Measurements from ENCODE around the gene ASPDH. TPM values are rescaled to one million over a fixed set of nuclear protein-coding genes. Genes with fewer than 3 reads are reported as not detected.

Gene ASPDH
- total RNA-seq, 1 donor from 2014 or later, result not detected

DNA sequence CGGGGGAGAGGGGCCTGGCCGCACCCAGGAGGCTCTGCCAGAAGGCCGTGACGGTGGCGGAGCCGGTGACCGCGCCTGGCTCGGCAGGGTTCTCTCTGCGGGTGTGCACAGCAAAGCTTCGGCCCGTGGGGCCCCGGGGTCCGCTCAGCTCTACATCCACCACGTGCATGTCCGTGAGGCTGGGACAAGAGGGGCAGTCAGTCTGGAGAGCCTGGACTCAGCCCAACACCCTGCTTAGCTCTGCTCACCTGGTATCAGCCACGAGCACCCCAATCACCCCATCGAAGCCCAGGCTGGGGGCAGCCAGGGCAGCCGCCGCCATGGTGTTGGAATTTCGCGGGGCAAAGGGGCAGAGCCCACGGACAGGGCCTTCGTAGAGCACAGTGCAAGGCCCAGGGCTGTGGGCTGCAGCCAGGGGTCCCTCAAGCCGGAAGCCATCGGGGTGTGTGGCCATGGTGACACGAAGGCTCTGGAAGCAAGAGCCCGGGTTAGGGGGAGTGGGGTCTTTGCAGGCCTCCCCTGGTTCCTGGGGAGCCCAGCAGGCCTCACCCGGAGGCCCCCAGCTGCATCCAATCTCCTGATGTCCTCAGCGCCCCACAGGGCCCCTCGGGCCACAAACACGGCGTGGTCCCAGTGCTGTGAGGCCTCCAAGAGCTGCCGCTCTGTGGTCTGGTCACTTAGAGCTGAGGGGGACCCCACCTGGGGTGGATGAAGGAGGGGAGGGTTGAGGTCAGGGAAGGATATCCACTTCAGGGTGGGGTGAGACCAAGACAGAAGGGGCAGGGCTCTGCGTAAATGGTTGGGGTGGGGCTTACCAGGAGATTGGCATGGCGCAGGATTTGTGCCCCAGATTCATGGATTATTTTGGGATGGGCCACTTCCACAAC, 1.4 kb downstream of the ASPDH start:
- peak overlapping the region; percentile 99 for H3K4me2 ChIP-seq (ENCODE audit: low read length)
- TF ChIP-seq EZH2 (IDR thresholded peaks at IDR 0.05; ENCODE audit: insufficient read depth, low read length), result no peak
- TF ChIP-seq, protein P1, sequence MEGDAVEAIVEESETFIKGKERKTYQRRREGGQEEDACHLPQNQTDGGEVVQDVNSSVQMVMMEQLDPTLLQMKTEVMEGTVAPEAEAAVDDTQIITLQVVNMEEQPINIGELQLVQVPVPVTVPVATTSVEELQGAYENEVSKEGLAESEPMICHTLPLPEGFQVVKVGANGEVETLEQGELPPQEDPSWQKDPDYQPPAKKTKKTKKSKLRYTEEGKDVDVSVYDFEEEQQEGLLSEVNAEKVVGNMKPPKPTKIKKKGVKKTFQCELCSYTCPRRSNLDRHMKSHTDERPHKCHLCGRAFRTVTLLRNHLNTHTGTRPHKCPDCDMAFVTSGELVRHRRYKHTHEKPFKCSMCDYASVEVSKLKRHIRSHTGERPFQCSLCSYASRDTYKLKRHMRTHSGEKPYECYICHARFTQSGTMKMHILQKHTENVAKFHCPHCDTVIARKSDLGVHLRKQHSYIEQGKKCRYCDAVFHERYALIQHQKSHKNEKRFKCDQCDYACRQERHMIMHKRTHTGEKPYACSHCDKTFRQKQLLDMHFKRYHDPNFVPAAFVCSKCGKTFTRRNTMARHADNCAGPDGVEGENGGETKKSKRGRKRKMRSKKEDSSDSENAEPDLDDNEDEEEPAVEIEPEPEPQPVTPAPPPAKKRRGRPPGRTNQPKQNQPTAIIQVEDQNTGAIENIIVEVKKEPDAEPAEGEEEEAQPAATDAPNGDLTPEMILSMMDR (IDR thresholded peaks at IDR 0.05; ENCODE audit: insufficient read depth, low read depth, low read length), result no peak

DNA sequence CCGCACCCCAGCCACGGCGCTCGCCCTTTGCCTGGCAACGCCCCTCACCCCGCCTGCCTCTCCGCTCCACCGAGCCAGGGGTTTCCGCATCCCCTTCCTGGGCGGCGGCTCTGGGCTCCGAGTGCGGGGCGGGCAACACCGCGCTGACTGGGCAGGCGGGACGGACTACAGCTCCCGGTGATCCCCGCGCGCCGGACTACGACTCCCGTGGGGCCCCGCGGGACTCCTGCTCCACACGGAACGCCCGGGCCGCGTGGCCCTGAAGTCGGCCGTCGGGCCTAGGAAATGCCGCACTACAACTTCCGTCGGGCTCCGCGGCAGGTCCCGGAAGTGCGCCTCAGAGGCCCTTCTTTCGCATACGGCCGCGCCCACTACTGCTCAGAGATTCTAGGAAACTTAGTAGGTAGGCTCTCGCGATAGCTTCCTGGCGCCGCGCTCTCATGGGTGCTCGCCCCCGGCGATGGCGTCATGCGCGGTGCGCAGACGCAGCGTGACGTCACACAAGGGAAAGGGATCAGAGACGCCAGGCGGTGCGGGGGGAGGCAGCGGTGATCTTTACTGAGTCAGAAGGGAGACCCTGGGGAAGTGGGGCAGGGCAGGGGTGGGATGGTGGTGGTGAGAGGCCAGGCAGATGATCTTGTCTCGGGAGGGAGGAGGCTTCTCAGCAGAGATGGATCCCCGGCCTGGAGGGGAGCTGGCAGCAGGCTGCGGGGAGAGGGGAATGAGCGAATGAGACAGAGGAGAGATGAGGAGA, 2.5 kb downstream of the ASPDH start, which contains the start of gene JOSD2:
TSS of gene JOSD2 (minus strand) at position 123 of the 754 bp plus-strand sequence. CDS start 760 bp downstream, outside the sequence.
- Histone ChIP-seq H3K4me2 (ENCODE audit: low read length) (peak within 1 kb of the TSS; percentile 99), H3K4me3 (ENCODE audit: insufficient read depth, low read depth, low read length) (peak within 1 kb of the TSS; percentile 76), H3K79me2 (ENCODE audit: insufficient read depth, low read length) (peaks cover 9% of the 10 kb centered on the region), H3K27ac (ENCODE audit: low read depth, low read length) (peak within 1 kb of the TSS; percentile 45), H4K20me1 (ENCODE audit: insufficient read depth, low read length) (no peaks in the 10 kb centered on the region), H3K27me3 (ENCODE audit: insufficient read depth, low read length) (no peaks in the 10 kb centered on the region), H2AFZ (ENCODE audit: low read depth, low read length) (peak within 1 kb of the TSS; percentile 92), H3K9ac (ENCODE audit: low read length) (peak within 1 kb of the TSS; percentile 84), H3K4me1 (ENCODE audit: insufficient read depth, low read length) (peaks cover 4% of the 10 kb centered on the region), H3K9me3 (ENCODE audit: insufficient read depth, low read depth, low read length) (no peaks in the 10 kb centered on the region), H3K36me3 (ENCODE audit: insufficient read depth, low read length) (no peaks in the 10 kb centered on the region)
- Mint-ChIP-seq H3K27ac (ENCODE audit: unreplicated experiment) (no peak within 1 kb of the TSS), H3K4me3 (ENCODE audit: unreplicated experiment) (no peak within 1 kb of the TSS), H3K4me1 (ENCODE audit: low read depth, unreplicated experiment) (no peaks in the 10 kb centered on the region), H3K27me3 (ENCODE audit: low read depth, unreplicated experiment) (no peaks in the 10 kb centered on the region), H3K9me3 (ENCODE audit: unreplicated experiment) (peaks cover 24% of the 10 kb centered on the region), H3K36me3 (ENCODE audit: low read depth, unreplicated experiment) (no peaks in the 10 kb centered on the region)
- FAIRE-seq (no peak), DNase-seq (ENCODE audit: low read depth) (peak; percentile 98)
- TF ChIP-seq, protein P1 (IDR thresholded peaks at IDR 0.05; ENCODE audit: insufficient read depth, low read depth, low read length), result no peak
- no peak for TF ChIP-seq EZH2 (IDR thresholded peaks at IDR 0.05; ENCODE audit: insufficient read depth, low read length)

More for the DNA sequence above, 1.4 kb downstream of the ASPDH start:
- Histone ChIP-seq H3K36me3 (ENCODE audit: insufficient read depth, low read length) (no peaks in the 10 kb centered on the region), H3K4me1 (ENCODE audit: insufficient read depth, low read length) (peaks cover 4% of the 10 kb centered on the region), H4K20me1 (ENCODE audit: insufficient read depth, low read length) (no peaks in the 10 kb centered on the region), H3K27me3 (ENCODE audit: insufficient read depth, low read length) (no peaks in the 10 kb centered on the region), H3K79me2 (ENCODE audit: insufficient read depth, low read length) (peaks cover 9% of the 10 kb centered on the region), H3K27ac (ENCODE audit: low read depth, low read length) (no peak overlapping the region), H2AFZ (ENCODE audit: low read depth, low read length) (no peak overlapping the region), H3K9me3 (ENCODE audit: insufficient read depth, low read depth, low read length) (no peaks in the 10 kb centered on the region), H3K9ac (ENCODE audit: low read length) (peak overlapping the region; percentile 84), H3K4me3 (ENCODE audit: insufficient read depth, low read depth, low read length) (no peak overlapping the region)
- Mint-ChIP-seq H3K4me3 (ENCODE audit: unreplicated experiment) (no peak overlapping the region), H3K27me3 (ENCODE audit: low read depth, unreplicated experiment) (no peaks in the 10 kb centered on the region), H3K36me3 (ENCODE audit: low read depth, unreplicated experiment) (no peaks in the 10 kb centered on the region), H3K9me3 (ENCODE audit: unreplicated experiment) (peaks cover 22% of the 10 kb centered on the region), H3K4me1 (ENCODE audit: low read depth, unreplicated experiment) (no peaks in the 10 kb centered on the region), H3K27ac (ENCODE audit: unreplicated experiment) (no peak overlapping the region)
- DNase-seq (ENCODE audit: low read depth), result no peak
- no peak for FAIRE-seq

Data from astrocyte (in vitro differentiated cells and primary cell).